Activated gamma-delta T cell (primary cell): ENCODE data around the gene HEMK1.

ENCODE experiments used
- DNase-seq: peaks from one replicate; lab custom pipeline; 2025; lab: John Stamatoyannopoulos, UW

The HEMK1 gene

DNA sequence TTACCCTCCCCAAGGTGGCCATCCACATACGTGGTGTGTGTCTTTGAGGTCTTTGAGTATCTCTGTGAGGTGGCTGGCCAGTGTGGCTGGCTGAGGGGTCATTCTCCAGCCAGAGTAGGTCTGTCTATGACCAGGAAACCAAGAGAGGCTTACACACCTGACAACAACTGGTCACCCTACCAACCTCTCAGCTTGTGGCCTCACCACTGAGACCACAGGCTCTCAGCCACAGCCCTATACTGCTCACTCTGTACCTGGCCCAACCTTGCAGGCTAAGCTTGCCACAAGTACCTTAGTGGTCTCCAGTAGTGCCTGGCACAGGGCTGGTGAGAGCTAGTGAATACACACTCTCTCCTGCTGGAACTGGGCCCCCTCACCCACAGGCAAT, 5.1 kb downstream of the HEMK1 start:
- DNase-seq, result no peak

DNA sequence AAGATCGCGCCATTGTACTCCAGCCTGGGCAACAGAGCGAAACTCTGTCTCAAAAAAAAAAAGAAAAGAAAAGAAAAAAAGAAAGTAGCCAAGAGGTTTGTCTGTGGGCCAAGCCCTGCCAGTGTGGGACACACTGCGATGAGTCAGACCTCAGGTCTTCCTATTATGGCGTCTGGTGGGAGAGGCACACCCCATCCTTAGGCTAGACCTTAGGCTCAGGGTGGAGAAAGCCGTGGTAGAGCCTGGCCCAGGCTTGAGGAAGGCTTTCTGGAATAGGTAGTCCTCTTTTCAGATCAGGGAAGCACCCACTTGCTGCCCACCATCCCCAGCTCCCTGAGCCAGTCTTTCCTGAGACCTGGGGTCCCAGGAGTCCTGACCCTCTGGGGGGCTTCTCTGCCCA, 6.0 kb downstream of the HEMK1 start:
- DNase-seq, result no peak

DNA sequence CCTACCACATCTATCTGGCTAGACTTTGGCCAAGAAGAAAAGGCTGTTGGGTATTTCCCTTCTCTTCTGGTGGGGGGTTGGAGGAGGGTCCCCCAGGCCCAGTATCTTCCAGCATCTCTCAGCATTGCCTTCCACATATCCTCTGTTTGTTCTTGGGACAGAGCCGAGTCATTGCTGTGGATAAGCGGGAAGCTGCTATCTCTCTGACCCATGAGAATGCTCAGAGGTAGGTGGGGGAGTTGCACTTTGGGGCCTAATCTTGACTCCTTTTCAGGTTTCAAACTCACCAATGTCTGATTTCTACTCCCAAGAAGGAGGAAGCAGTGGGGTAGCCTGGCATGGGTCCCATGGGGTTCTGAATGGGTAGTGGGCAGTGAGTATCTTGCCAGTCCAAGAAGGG, 8.0 kb downstream of the HEMK1 start:
- DNase-seq, result no peak

DNA sequence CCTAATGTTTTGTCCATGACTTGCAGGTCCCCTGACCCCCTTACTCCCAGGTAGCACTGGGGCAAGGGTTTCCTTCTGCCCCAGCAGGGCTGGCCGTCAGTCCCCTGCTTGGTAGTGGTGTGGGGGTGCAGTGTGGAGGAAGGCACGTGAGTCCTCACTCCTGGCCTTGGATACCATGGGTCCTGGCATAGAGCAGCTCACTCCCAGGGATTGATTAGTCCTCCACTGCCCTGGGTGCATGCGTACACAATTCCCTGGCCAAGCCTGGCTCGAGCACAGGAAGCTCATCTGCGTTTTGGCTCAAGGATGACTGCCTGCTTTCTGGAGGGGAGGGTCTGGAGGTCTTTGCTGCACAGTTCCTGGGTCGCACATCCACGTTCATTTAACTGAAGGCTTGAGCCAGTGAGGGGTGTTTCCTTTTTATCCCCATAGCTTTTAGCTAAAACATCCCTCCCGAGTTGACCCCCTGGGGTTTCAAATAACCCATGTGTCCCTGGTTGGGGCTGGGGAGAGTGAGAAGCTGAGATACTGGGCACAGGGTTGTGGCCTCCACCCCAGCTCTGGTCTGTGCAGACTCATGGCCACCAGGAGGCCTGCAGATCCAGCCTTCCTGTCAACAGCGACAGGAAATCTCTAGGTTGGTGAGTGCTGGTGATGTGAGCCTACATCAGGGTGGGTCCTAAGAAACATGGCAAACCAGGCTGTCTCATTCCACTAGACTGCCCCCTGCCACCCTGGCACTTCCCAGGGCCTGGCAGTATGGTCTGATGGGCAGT, 11.5 kb downstream of the HEMK1 start:
- no peak for DNase-seq

DNA sequence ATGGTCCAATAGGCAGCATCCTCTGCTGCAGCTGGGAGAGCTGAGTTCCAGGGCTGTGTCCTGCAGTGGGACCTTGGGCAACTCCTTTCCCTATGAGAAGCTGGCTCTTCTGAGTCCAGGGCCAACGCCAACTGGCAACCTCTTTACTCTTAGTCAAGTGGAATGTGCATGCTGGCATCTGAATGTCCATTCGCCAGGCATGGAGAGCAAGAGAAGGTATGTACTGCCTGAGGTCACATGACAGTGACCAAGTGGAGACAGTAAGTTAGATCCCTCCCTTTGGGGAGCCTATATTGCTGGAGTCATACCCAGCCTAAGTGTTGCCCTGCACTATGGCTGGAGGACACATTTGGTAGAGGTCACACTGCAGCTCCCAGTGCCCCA, 12.1 kb downstream of the HEMK1 start:
- no peak for DNase-seq

DNA sequence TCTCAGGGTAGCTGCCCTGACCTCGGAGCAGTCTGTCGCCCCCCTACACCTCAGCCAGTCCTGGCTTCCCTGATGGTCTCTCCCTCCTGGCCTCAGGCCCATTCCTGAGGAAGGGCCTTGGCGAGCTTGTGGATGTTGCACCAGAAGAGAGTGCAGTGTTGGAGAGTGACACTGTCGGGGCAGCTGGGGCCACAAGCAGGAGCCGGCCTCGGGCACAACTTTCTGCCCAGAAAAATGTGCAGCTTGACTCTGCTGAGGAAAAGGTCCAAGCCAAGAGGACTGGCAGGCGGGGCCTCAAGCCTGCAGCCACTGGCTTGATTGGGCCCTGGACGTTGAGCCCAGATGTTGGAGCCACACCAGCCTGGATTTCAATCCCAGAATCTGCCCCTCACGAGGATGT, 12.8 kb downstream of the HEMK1 start:
- DNase-seq, result no peak

DNA sequence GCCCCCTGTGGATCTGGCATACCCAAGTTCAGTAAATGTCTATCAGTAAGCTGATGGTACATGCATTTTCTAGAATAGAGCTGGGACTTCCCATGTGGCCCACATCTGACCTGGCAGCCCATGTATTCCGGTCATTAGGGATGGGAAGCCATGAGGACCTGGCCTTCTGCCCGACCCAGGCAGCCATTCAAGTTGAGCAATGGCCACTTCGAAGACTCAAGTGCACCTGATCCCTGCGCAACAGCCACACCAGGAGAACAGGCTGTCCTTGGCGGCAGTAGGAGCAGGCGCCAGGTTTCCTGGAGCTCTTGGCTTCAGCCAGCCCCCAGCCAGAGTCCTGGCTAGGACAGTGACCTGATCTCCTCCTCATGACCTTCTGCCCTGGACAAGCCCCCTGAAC, 14.6 kb downstream of the HEMK1 start:
- DNase-seq, result no peak

DNA sequence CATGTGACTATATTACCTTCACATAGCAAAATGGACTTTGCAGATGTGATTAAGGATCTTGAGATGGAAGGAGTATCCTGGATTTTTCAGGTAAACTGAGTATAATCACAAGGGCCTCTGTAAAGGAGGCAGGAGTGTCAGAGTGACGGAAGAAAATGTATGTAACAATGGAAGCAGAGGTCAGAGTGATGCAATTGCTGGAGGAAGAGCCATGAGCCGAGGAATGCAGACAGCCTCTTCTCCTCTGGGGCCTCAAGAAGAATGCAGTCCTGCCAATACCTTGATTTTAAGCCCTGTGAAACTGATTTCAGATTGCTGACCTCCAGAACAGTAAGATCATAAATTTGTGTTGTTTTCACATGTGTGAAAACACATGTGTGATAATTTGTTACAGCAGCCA, 15.1 kb downstream of the HEMK1 start:
- DNase-seq, result no peak

DNA sequence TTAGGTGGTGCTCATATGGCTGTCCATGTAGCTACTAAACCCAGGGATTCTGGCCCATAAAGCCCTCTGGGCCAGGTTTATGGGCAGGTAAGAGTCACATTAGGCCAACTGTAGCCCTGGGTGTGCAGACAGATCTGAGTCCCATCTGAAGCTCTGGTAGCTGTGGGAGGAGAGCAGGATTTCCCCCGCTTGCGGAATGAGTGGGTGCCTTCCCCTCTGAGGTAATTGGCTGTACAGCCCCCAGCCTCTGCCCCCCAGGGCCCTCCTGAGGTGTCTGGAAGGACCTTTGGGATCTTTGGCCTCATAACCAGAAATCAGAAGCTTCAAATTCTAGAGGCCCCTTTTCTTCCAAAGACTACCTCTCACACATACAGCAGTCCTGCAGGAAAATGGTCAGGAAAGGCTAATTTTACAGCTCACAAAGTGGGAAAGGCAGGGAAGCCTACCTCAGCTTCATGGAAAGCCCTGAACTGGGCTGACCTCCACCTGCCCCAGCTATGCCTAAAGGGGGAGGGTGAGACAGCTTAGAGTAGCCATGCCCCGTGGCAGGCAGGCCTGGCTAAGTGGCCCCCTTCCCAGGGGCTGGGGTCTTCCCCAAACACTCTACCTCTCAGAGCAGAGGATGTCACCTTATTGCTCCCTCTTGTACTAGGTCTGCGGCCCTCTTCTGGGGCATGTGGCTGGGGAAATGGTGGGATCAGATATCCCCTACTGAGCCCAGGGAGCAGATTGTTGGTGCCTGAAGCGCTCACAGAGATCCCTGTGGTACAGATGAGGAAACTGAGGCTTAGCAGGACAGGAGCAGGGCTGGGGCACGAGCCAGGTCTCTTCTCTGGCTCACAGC, 16.8 kb downstream of the HEMK1 start:
- no peak for DNase-seq

DNA sequence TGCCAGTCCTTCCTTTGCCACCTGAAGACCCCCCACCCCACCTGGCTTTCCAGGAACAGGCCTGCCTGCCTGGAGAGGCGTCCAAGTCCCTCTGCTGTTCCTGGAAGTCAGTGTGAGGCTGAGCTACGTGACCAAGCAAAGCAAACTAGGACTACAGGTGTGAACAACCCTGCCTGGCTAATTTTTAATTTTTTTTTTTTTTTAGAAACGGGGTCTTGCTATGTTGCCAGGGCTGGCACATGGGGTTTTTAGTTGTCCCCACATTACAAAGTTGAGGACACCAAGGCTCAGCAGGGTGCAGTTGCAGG, 17.4 kb downstream of the HEMK1 start:
- no peak for DNase-seq

DNA sequence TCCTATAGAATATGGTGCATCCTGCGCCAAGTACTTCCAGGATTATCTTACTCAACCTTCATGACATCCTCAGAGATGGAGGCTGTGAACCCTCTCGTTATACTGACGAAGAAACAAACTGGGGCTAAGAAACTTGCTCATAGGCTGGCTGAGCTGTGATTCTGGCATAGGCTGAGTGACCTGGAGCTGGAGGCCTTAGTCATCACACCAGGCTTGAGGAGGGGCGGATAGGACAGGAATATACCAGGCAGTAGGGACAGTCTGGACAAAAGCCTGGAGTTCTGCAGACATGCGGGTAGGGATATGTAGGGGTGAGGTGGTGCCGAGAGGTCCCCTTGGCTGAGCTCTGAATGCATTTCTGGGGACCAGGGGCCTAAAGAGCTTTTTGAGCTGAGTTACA, 18.1 kb downstream of the HEMK1 start:
- no peak for DNase-seq

DNA sequence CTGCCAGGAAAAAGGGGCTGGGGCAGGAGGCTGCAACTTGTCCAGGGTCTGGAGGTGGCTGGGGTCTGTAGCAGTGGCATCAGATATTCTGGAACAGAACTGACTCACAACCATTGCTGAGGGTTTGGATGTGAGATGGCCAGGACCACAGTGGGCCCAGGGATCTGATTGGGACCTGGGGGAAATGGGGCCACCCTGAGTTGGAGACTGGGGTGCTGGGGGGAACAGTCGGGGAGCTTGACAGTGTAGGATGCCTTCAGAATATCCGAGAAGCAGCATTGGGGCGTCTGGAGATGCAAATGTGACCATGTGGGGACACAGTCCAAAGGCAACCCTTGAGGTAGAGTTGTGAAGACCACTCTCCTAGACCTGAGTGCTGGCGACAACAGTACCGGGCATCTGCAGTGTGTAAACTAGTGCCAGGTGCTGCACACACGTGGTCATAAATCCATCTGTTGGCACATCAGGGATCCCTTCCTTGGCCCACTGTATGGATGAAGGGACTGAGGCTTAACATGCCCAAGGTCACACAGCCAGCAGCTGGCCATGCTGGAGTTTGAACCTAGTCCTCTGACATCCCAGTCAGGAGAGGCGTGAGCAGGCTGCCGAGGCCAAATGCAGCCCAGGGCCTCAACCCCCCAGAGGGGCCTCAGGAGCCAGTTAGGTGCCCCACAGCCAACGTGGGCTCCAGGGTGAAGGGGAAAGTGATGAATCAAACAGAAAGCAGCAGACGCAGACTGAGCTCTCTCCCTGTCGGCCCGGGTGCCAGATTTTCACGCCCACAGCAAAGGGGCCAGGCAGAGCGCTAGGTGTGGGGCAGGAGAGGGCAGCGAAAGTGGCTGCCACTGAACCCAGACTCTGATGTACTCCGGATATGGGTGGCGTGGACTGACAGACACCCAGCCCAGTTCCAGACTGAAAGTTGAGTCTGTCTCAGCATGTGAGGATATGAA, 18.8 kb downstream of the HEMK1 start:
- DNase-seq, result peak; percentile 56

DNA sequence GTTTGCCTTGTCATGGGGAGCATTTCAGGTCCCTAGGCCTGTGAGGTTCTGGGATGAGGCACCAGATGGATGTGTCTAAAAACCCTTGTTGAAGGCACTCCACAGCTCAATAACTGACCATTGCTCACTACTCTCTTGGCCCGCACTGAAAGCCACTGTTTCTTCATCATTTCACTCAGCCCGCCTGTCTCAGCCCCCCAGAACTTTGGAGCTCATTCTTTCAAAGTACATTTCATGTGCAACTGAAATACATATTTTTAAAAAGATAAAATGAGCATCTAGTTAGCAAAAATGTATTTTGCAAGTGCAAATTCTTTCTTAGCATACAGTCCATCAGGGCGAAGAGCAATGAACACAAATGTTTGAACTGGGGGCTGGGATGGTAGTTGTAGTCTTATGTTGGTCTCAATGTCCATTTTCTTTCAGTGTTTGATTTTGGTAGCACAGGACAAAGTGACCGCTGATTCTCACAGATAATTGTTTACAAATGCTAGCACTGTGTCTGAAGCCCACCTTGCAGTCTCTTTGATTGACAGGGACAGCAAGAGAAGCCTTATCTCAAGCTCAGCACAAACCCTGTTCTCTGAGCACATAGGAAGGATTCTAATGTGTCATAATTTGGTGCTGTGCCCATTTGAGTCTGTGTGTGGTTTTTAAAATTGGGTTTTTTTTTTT, 19.6 kb downstream of the HEMK1 start:
- no peak for DNase-seq

DNA sequence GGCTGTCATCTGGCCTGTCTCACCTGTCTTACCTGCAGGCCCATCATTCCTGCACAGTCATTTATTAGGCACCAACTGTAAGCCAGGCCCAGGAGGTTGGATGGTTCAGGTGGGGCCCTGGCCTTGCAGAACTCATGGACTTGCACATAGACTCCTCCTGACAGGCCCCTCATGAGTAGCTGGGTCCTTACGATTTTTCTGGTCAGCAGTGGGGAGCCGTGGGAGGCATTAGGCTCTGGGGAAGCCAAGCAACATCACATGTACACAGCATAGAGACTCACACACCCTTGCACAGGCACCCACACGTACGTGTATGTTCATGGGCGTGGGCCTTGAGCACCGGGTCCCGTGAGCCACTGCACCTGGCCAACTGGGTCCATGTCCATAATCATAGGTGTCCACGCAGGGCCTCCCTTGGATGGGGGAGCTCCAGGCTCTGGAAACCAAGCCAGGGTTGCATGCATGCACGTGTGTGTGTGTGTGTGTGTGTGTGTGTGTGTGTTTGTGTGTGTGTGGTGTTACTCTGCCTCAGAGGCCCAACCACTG, 21.9 kb downstream of the HEMK1 start:
- no peak for DNase-seq

DNA sequence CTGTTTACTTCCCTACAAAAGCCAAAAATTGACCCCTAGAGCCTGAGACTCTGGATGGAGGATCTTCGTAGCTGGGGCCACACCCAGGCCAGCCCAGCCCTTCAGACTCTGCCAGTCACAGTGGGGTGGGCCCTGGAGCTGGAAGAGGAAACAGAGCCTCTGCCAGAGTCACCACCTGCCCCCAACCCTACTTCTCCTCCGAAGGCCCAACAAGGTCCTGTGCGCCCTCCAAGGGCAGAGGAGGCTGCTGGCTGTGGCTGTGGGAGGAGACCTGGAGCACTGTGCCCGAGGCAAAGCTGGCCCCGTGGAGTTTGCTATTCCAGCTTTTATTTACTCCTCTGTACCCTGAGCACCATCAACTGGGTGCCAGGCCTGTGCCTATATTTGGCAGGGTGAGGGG, 23.2 kb downstream of the HEMK1 start:
- no peak for DNase-seq

DNA sequence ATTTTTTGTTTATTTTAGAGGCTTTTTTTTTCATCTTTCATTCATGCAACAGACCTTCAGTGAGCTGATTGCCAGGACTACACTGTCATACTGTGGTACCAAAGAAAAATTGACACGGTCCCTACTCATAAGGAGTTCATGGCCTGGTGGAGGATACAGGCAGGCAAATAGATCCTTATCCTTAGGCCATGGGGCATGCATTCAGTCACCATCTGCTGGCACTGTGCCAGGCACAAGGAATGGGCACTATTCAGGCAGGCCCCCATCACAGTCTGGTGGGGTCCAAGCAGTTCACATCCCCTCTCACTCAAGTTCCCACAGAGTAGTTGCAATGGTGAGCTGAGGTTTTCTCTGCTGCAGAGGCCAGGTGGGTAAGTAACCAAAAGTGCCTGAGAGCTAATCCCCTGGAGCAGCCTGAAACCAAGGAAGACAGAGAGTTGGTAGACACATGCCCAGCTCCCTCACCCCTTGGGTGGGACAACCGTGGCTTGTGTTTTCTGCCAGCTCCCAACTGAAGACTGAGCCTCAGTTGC, 25.0 kb downstream of the HEMK1 start:
- no peak for DNase-seq

DNA sequence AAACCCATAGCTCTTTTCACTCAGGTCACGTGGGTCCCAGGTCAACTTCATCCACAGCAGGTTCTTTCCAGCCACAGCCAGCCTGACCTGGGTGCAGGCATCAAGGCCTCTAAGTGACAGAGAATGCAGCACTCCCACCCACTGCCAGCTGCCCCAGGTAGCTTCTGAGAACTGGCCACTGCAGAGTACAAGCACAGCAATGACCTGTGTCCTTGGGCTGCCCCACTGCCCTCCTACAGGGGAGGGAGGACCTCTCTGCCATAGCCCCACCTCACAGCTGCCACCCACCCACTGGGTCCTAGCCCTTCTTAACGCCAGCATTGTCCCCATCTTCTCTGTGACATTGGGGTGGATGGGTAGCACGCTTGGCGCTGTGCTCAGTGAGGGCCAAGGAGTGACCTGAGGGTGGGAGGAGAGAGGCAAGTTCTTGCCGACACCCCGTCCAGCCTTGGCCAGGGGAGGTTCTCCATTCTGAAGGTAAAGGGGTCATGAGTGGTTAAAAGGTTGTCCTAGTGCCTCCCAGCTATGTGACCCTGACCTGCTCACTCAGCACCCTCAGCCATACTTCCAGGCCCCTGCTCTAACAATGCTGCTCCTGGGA, 29.9 kb downstream of the HEMK1 start:
- no peak for DNase-seq

DNA sequence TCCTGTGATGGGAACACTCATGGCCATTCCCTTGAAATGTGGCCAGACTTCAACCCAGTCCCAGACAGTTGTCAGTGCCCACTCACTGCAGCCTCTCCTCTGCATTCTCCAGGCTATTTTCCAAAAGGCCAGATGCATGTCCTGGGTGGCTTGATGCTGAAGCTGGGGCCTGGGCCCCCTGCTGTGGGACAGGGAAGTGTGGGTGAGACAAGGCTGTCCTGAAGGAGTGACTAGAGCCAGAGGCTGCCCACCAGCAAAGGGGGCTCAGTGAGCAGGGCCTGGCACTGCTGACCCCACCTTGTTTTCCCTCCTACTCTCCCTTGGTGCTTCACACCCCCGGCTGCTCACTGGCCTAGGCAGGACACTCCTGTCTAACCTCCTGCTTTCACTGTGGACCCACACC, 30.4 kb downstream of the HEMK1 start:
- no peak for DNase-seq

DNA sequence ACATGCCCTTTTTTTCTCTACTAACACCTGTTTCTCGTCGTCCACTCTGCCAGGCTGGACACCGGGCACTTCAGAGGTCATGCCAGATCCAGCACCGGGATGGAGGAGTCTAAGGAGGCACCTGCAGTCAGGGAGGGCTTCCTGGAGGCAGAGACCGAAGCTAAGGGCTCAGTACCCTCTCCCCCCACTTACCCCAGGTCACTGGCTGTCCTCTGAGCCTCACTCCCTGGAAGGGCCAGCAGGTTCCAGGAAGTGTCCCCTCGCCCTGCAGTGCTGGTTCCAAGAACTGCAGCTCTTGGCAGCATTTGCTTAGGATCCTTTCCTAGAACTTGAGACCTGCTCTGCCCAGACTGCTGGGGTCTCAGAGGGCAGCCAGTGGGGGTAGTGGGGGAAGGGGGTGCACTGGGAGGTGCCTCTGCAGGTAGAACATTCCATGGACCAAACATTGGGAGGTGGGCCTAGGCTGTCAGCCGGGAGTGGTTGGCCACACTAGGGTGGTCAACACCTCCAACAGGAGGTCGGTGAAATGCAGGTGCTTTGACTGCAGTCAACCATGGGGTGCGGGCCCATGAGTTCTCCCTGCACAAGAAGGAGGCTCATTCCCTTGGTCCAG, 30.9 kb downstream of the HEMK1 start:
- no peak for DNase-seq

DNA sequence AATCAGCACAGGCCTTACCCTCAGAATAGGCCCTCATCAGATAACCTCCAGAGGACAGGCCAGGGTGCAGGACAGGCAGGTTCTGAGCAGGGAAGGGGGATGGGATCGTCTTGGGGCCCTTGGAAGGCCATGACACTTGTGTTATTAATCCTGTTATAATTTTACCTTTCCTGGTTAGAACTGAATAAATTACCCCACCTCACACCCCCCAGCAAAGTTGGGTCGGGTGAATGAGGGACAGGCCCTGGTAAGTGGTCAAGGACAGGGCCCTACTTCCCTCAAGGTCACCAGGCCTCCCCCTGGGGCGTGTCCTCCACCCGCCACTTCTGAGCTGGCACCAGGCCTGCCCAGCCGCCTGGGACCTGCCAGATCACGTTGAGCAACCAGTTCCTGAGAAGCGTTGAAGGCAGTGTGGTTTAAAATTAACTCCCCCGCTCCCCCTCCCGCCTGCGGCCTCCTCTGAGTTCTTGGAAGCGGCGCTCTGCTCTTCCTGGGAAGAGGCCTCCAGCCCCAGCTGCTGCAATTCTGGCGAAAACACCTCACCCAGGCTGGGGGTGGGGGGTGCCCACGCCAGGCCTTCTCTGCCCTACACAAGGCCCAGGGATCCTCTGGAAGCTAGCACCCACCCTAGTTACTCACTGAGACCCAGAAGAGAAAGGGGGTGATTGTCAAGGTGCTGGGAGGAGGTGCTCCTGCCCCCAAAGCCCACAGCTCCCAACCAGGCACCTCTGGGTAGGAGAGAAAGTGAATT, 31.7 kb downstream of the HEMK1 start:
- DNase-seq, result peak; percentile 45
